RWPE2 (cell line): ENCODE data around the gene ARHGAP40.

ENCODE experiments used
- ATAC-seq: fragments of 200-7000 bp; cut with Tn5 transposase; 3 replicates; pipeline ENCODE4 v1.9.1; 2021; ENCODE audit warnings: low read depth
- DNase-seq: peaks from one replicate; pipeline ENCODE4 v3.0.0-alpha.2; 2020; ENCODE audit warnings: low spot score
- H3K27ac ChIP-seq: fragments of 450-650 bp; 2 replicates; pipeline ENCODE4 v1.5.1; 2017; ENCODE audit warnings: mild to moderate bottlenecking; ENCODE audit not compliant: poor library complexity, severe bottlenecking
- H3K27me3 ChIP-seq: fragments of 250-450 bp; sonication (Bioruptor Pico); 2 replicates; pipeline ENCODE4 v1.5.1; 2021; ENCODE audit warnings: mild to moderate bottlenecking, moderate library complexity; ENCODE audit not compliant: insufficient read depth, poor library complexity, severe bottlenecking
- H3K36me3 ChIP-seq: fragments of 250-450 bp; sonication (Bioruptor Pico); 2 replicates; pipeline ENCODE4 v1.5.1; 2020; ENCODE audit warnings: low read depth, mild to moderate bottlenecking, moderate library complexity
- H3K4me1 ChIP-seq: fragments of 250-450 bp; sonication (Bioruptor Pico); 2 replicates; pipeline ENCODE4 v1.5.1; 2021; ENCODE audit warnings: mild to moderate bottlenecking, moderate library complexity; ENCODE audit not compliant: insufficient read depth, poor library complexity, severe bottlenecking
- H3K4me3 ChIP-seq: fragments of 250-450 bp; sonication (Bioruptor Pico); 2 replicates; pipeline ENCODE4 v1.5.1; 2021; ENCODE audit warnings: mild to moderate bottlenecking, moderate library complexity; ENCODE audit not compliant: severe bottlenecking
- H3K9me3 ChIP-seq: fragments of 250-450 bp; sonication (Bioruptor Pico); 2 replicates; pipeline ENCODE4 v1.5.1; 2021; ENCODE audit warnings: mild to moderate bottlenecking, moderate library complexity; ENCODE audit not compliant: severe bottlenecking
- CTCF ChIP-seq: fragments of 450-650 bp; IDR thresholded peaks from one replicate; pipeline ENCODE4 v1.5.1; 2017; ENCODE audit warnings: mild to moderate bottlenecking, moderate library complexity; ENCODE audit not compliant: poor library complexity, severe bottlenecking

ARHGAP40 gene

GRCh38 chr20:38616457-38616856, 14.8 kb downstream of the ARHGAP40 start:
- ATAC-seq = no peak
- Histone ChIP-seq H3K4me1 (peaks cover 14% of the 10 kb centered on the region), H3K9me3 (no peaks in the 10 kb centered on the region), H3K27ac (peak overlapping the region; percentile 45), H3K4me3 (no peak overlapping the region), H3K27me3 (no peaks in the 10 kb centered on the region), H3K36me3 (no peaks in the 10 kb centered on the region)
- TF ChIP-seq CTCF = no peak
- no peak for DNase-seq

- ATAC-seq (peak; percentile 99), DNase-seq (peak; percentile 99)
These were observed 15.6 kb downstream of the ARHGAP40 start for GRCh38 chr20:38617011-38617829.

GRCh38 chr20:38617830-38618196, 16.2 kb downstream of the ARHGAP40 start:
- Histone ChIP-seq H3K9me3 (no peaks in the 10 kb centered on the region), H3K36me3 (no peaks in the 10 kb centered on the region), H3K27ac (peak overlapping the region; percentile 45), H3K4me3 (no peak overlapping the region), H3K27me3 (no peaks in the 10 kb centered on the region), H3K4me1 (peaks cover 14% of the 10 kb centered on the region)
- TF ChIP-seq CTCF = no peak
- no peak for DNase-seq
- no peak for ATAC-seq

More at GRCh38 chr20:38617011-38617829, 15.6 kb downstream of the ARHGAP40 start:
- H3K9me3 ChIP-seq = no peaks in the 10 kb centered on the region
- no peaks in the 10 kb centered on the region for H3K36me3 ChIP-seq
- no peaks in the 10 kb centered on the region for H3K27me3 ChIP-seq
- H3K27ac ChIP-seq = peak overlapping the region; percentile 45
- TF ChIP-seq CTCF = no peak
- H3K4me3 ChIP-seq = no peak overlapping the region
- peaks cover 14% of the 10 kb centered on the region for H3K4me1 ChIP-seq

GRCh38 chr20:38620441-38620840, 18.8 kb downstream of the ARHGAP40 start:
- Histone ChIP-seq H3K27me3 (no peaks in the 10 kb centered on the region), H3K9me3 (no peaks in the 10 kb centered on the region), H3K4me3 (no peak overlapping the region), H3K27ac (no peak overlapping the region), H3K36me3 (no peaks in the 10 kb centered on the region), H3K4me1 (peaks cover 14% of the 10 kb centered on the region)
- DNase-seq (no peak), ATAC-seq (no peak)
- no peak for TF ChIP-seq CTCF

DNA sequence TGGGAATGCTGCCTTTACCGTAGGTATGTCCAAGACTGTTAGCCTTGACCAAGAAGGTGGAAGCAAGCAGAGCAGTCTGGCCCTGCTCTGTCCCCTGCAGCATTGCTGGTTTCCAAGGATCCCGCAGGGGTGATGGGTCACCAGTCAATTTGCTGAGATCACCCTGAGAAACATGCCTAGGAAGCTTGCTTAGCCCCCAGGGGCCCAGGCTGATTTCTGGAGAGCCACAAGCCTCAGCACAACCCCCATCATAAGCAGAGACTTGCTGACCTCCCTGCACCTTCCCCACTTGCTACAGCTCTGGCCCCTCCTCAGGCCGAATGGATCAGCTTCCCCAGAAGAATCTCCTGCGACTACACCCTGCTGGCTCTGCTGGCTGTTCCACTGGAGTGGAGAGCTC, 21.5 kb downstream of the ARHGAP40 start:
- 0 out of 3 replicates have a peak, but pooled peaks have one; percentile 10 for ATAC-seq
- Histone ChIP-seq H3K36me3 (no peaks in the 10 kb centered on the region), H3K4me3 (no peak overlapping the region), H3K9me3 (no peaks in the 10 kb centered on the region), H3K27me3 (no peaks in the 10 kb centered on the region), H3K27ac (no peak overlapping the region), H3K4me1 (no peaks in the 10 kb centered on the region)
- no peak for DNase-seq
- TF ChIP-seq CTCF = no peak
